Osteocyte (in vitro differentiated cells): ENCODE data around the gene MYDGF. TPM values are rescaled to one million over a fixed set of nuclear protein-coding genes. Genes with fewer than 3 reads are reported as not detected.
A peak's percentile ranks its signal among the peaks of the same experiment; 100 is the strongest.

Experiments
- DNase-seq: peaks from one replicate; pipeline ENCODE4 v3.0.0; 2021; ENCODE audit warnings: mixed read lengths; ENCODE audit not compliant: unreplicated experiment; ENCODE audit errors: extremely low spot score
- H3K27ac Mint-ChIP-seq: one replicate; pipeline ENCODE4 v1.8.0; 2021; ENCODE audit warnings: mild to moderate bottlenecking, mixed read lengths; ENCODE audit not compliant: unreplicated experiment
- H3K27me3 Mint-ChIP-seq: one replicate; pipeline ENCODE4 v1.8.0; 2021; ENCODE audit warnings: mixed read lengths; ENCODE audit not compliant: unreplicated experiment
- H3K36me3 Mint-ChIP-seq: one replicate; pipeline ENCODE4 v1.8.0; 2021; ENCODE audit warnings: mixed read lengths; ENCODE audit not compliant: unreplicated experiment
- H3K4me1 Mint-ChIP-seq: one replicate; pipeline ENCODE4 v1.8.0; 2021; ENCODE audit warnings: mixed read lengths; ENCODE audit not compliant: unreplicated experiment
- H3K4me3 Mint-ChIP-seq: one replicate; pipeline ENCODE4 v1.8.0; 2021; ENCODE audit warnings: mild to moderate bottlenecking, moderate library complexity, mixed read lengths; ENCODE audit not compliant: unreplicated experiment
- H3K9me3 Mint-ChIP-seq: one replicate; pipeline ENCODE4 v1.8.0; 2021; ENCODE audit warnings: mixed read lengths; ENCODE audit not compliant: unreplicated experiment
- CTCF ChIP-seq: fragments of 200-600 bp; sonication (generic); IDR thresholded peaks from 2 replicates; pipeline ENCODE4 v1.5.0; 2021; ENCODE audit warnings: antibody characterized with exemption, mild to moderate bottlenecking, moderate library complexity
- total RNA-seq: library from RNA; stranded (reverse); gene quantifications from 2 replicates; pipeline ENCODE4 v1.2.1, GENCODE V29; 2021

The MYDGF gene
- total RNA-seq, 1 donor from 2014 or later = 103 TPM

DNA sequence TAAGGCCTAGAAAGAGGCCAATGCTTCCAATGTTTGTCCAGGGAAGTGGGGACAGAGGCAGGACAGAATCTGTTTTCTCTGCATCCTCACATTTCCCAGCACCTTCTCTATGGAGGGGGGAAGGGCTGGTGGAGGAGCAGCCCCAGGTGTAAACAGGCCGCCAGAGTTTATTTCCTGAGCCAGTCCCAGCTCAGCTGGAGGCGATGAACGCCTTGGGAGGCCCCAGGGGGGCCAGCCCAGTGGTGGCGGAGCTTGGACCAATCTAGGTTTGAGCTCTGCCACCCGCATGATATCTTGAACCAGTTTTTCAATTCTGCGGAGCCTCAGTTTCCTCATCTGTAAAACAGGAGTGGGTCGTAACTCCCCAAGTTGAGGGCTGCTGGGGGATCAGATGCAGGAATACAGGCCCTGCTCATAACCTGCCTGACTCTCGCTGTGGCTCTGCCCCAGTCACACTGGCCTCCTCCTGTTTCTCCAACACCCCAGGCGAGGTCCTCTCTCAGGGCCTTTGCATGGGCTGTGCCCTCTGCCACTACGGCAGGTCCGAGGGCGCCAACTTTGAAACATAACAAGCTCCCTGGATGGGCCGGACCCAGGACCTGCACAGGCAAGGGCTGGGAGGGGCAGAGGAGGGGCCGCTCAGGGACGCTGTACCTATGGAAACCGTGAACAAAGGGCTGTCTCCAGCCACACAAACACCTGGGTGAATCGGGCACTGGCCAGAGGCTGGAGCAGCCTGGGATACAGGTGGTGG lies 29.7 kb downstream of the MYDGF start:
- DNase-seq = no peak
- Mint-ChIP-seq H3K36me3 (no peaks in the 10 kb centered on the region), H3K4me1 (peaks cover 18% of the 10 kb centered on the region), H3K9me3 (no peaks in the 10 kb centered on the region), H3K4me3 (peak overlapping the region; percentile 89), H3K27me3 (no peaks in the 10 kb centered on the region), H3K27ac (no peak overlapping the region)
- no peak for TF ChIP-seq CTCF

DNA sequence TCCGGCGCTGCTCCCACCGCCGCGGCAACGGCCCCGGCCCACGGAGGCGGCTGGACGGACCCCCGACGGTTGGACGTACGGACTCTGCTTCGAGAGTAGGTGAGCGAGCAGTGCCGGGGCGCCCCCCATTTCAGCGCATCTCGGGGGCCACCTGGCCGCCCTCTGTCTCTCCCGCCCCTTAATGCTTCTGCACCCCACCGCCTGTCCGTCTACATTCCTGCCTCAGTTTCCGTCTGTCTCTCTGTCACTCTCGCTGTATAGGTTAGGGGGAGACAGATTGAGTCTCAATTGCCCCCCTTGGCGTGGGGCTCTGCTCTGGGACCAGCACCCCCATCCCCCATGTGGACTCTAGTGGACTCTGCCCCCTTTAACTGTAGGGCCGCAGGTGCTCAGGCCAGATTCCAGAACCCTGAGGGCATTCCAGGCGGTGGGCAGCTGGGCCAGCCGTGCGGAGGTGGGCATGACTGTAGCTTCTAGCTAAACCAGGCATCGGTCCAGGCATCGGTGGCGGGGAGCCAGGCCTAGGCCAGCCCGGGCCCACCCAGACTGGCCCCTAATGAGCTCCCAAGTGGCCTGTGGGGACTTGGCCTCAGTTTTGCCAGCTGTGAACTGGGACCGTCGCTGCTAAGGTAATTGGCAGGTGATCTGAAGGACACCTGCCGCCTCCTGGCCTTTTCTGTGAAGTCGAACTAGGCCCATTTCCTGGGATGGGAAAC lies 30.5 kb downstream of the MYDGF start:
- H3K4me1 Mint-ChIP-seq = peaks cover 20% of the 10 kb centered on the region
- H3K36me3 Mint-ChIP-seq = no peaks in the 10 kb centered on the region
- peak overlapping the region; percentile 41 for H3K27ac Mint-ChIP-seq
- no peak for TF ChIP-seq CTCF
- no peak for DNase-seq
- H3K27me3 Mint-ChIP-seq = no peaks in the 10 kb centered on the region
- no peaks in the 10 kb centered on the region for H3K9me3 Mint-ChIP-seq
- H3K4me3 Mint-ChIP-seq = peak overlapping the region; percentile 89

- Mint-ChIP-seq H3K36me3 (no peaks in the 10 kb centered on the region), H3K27ac (peak within 1 kb of the TSS; percentile 78), H3K27me3 (no peaks in the 10 kb centered on the region), H3K4me3 (peak within 1 kb of the TSS; percentile 89), H3K9me3 (no peaks in the 10 kb centered on the region), H3K4me1 (peaks cover 24% of the 10 kb centered on the region)
- DNase-seq = peak; percentile 100
- TF ChIP-seq CTCF = no peak
Observed at GRCh38 chr19:4638828-4639530, 31.2 kb downstream of the MYDGF start, which contains the start of gene TNFAIP8L1. Gene TNFAIP8L1, plus strand, starts transcription at chr19:4639516. Its CDS starts 12,354 bp downstream, at chr19:4651870.

- no peak overlapping the region for H3K4me3 Mint-ChIP-seq
- DNase-seq = no peak
- TF ChIP-seq CTCF = no peak
- no peaks in the 10 kb centered on the region for H3K36me3 Mint-ChIP-seq
- H3K27me3 Mint-ChIP-seq = no peaks in the 10 kb centered on the region
- no peak overlapping the region for H3K27ac Mint-ChIP-seq
- no peaks in the 10 kb centered on the region for H3K9me3 Mint-ChIP-seq
- peaks cover 29% of the 10 kb centered on the region for H3K4me1 Mint-ChIP-seq
Observed at GRCh38 chr19:4638317-4638716, 31.8 kb downstream of the MYDGF start.

DNA sequence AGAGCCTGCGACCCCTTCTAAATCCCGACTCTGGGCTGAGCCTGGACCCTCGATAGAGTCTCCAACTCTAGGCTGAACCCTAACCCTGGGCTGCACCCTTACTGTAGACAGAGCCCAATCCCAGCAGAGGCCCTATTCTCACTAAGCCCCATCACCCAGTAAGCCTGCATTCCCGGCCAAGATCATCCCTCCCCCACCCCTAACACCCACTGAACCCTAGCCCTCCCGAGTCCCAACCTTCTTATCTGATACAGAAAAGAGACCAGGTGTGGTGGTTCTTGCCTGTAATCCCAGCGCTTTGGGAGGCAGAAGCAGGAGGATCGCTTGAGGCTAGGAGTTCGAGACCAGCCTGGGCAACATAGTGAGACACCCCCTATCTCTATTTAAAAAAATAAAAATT lies 33.4 kb downstream of the MYDGF start:
- H3K27ac Mint-ChIP-seq = no peak overlapping the region
- TF ChIP-seq CTCF = no peak
- H3K9me3 Mint-ChIP-seq = no peaks in the 10 kb centered on the region
- no peaks in the 10 kb centered on the region for H3K27me3 Mint-ChIP-seq
- no peaks in the 10 kb centered on the region for H3K36me3 Mint-ChIP-seq
- no peak for DNase-seq
- H3K4me3 Mint-ChIP-seq = no peak overlapping the region
- H3K4me1 Mint-ChIP-seq = peaks cover 31% of the 10 kb centered on the region
